Activated naive CD8-positive, alpha-beta T cell treated with anti-CD3 and anti-CD28 coated beads, Interleukin-2, amount 50 U/mL, for 16 hours (primary cell): ENCODE results near the gene ZAR1L.
"Not testable (repeated sequence)": the region's sequence is repeated elsewhere in the genome, so short reads cannot be mapped to it uniquely, and the experiment has no call there.

Source experiments
- DNase-seq: peaks from one replicate; pipeline ENCODE4 v3.0.0-alpha.2; 2020; ENCODE audit warnings: low read depth, low spot score

Gene ZAR1L

GRCh38 chr13:32315238-32316027, at the start of gene ZAR1L, which contains the start of gene BRCA2:
Gene ZAR1L, minus strand, starts transcription at chr13:32315363. Its CDS starts 3,438 bp downstream, at chr13:32311925.
Gene BRCA2, plus strand, starts transcription at chr13:32315508. Its CDS starts 953 bp downstream, at chr13:32316461.
- peak; percentile 72 for DNase-seq

- no peak for DNase-seq
Observed at GRCh38 chr13:32362574-32362973, 47.4 kb upstream of the ZAR1L start.

- DNase-seq, result not testable (repeated sequence)
Observed at GRCh38 chr13:32355935-32356334, 40.8 kb upstream of the ZAR1L start.

GRCh38 chr13:32354040-32354439, 38.9 kb upstream of the ZAR1L start:
- DNase-seq, result no peak

- not testable (repeated sequence) for DNase-seq
Observed at GRCh38 chr13:32350839-32351441, 35.8 kb upstream of the ZAR1L start.

- DNase-seq, result no peak
Observed at GRCh38 chr13:32347651-32348050, 32.5 kb upstream of the ZAR1L start.

GRCh38 chr13:32340914-32341313, 25.8 kb upstream of the ZAR1L start:
- no peak for DNase-seq

- no peak for DNase-seq
Observed at GRCh38 chr13:32334671-32335070, 19.5 kb upstream of the ZAR1L start.

GRCh38 chr13:32330441-32330840, 15.3 kb upstream of the ZAR1L start:
- no peak for DNase-seq

- DNase-seq, result no peak
Observed at GRCh38 chr13:32323912-32324311, 8.7 kb upstream of the ZAR1L start.

- DNase-seq, result no peak
Observed at GRCh38 chr13:32320528-32320927, 5.4 kb upstream of the ZAR1L start.

GRCh38 chr13:32317716-32318465, 2.7 kb upstream of the ZAR1L start:
- DNase-seq, result no peak

GRCh38 chr13:32316501-32316900, 1.3 kb upstream of the ZAR1L start:
- DNase-seq, result no peak

GRCh38 chr13:32316028-32316339, 821 bp upstream of the ZAR1L start:
- no peak for DNase-seq

- peak; percentile 25 for DNase-seq
Observed at GRCh38 chr13:32314271-32315237, 609 bp downstream of the ZAR1L start.

GRCh38 chr13:32311188-32311897, 3.8 kb downstream of the ZAR1L start:
- DNase-seq, result no peak

GRCh38 chr13:32310134-32310706, 4.9 kb downstream of the ZAR1L start:
- no peak for DNase-seq

GRCh38 chr13:32309312-32310133, 5.6 kb downstream of the ZAR1L start:
- DNase-seq, result no peak

GRCh38 chr13:32305646-32306045, 9.5 kb downstream of the ZAR1L start:
- no peak for DNase-seq
